ENCODE measurements around the gene TLN1.

TLN1 gene

DNA sequence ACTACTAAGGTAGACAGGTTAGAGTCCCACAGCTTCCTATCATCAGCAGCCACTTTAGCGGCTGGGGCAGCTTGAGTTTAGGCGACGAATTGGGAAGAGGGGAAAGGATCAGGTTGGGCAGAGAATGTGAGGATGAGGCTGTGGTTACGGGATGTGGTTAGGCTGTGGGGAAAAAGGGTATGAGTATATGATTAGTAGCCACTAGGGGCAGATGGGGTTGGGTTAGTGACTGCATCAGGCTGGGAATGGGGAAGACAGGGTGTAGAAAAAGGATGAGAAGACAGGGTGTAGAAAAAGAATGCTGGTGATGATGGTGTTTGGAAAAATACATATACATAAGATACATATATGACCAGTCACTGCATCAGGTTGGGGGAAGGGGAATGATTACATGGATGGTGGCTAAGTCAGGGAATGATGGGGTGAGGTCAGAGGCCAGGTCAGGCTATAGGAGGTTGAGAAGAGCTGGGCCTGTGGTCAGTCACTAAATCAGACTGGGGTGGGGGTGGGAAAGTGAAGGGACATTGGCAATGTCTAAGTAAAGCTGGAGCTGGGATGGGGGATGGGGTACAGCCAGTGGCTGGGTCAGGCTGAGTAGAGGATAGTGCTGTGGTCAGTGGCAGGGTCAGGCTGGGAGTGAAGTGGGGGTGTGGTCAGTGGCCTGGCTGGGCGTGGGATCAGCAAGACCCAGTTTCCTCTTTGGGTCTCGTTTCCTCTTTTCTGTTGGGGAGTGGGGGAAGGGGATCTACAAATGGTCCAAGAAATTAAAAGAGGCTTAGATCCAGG lies 2.1 kb downstream of the TLN1 start:
- DNase-seq (ENCODE audit: low spot score), result peak; percentile 54

DNA sequence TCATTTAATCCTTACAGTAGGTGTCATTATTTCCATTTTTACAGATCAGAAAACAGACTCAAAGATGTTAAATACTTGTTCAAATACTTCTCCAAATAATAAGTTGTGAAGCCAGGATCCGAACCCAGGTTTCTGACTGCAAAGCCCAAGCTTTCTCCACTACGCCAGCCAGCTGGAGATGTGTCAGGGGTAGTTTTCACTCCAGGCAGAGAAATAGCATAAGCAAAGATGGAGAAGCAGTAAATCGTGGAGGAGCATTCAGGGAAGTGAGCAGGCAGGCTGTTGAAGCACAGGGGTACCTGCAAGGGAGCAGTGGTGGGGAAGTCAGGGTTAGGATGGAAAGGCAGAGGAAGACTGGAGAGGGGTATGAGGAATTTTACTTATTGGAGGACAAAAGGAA lies 2.9 kb downstream of the TLN1 start:
- no peak for DNase-seq (ENCODE audit: low spot score)

- DNase-seq (ENCODE audit: low spot score), result peak; percentile 78
Measured at GRCh38 chr9:35728041-35728971, 3.7 kb downstream of the TLN1 start.

DNA sequence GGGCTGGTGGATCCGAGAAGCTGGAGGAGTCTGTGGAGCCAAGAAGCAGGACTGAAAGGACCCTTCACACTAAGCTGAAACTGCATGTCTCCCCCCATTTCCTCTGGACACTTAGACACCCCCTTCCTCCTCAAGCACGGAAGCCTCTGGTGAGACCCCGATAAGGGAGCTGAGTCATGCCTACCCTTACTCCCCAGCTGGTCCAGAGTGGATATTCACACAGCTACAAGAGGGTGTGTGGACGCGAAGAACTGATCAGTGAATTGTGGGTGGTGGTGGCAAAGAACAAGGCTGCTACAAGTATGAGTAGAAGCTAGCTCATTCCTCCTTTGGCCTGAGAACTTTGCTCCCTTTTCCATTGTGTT lies 4.3 kb downstream of the TLN1 start:
- DNase-seq (ENCODE audit: low spot score), result no peak

GRCh38 chr9:35726931-35727330 lies 5.1 kb downstream of the TLN1 start:
- DNase-seq (ENCODE audit: low spot score), result no peak

GRCh38 chr9:35725362-35725761 lies 6.6 kb downstream of the TLN1 start:
- DNase-seq (ENCODE audit: low spot score), result no peak

DNA sequence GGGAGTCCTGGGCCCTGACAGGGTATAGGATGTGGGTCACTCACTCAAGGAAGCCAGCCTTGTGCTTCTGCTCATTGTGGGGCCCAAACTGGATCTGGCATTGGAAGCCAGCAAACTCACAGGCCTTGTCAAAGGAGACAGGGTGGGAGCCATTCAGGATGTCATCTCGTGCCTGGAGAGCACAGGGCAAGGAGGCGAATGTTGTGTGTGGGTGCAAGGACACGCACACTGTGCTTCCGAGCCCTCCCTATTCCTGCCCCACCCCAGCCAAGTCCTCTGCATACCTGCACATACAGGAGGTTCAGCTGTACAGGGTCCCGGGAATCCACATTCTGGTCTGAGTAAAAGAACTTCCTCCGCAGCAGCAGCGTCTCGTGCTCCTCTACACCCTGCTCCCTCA lies 8.1 kb downstream of the TLN1 start:
- DNase-seq (ENCODE audit: low spot score), result no peak

DNA sequence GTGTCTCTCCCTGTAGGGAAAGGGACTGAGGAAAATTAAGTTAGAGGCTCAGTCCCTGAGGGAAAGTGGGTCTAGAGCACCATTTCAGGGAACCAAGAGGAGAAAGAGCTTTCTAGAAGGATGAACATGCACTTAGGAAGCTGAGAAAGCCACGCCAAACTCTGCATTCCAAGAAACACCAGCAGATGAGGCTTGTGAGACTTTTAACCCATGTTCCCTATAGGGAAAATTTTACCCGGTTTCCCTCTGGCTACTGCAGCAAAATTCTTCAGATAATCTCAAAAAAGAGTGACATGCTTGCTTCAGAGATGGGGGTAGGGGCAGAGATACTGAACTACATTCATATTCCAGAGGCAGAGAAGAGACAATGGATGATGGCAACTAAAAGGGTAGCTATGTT lies 8.6 kb downstream of the TLN1 start:
- no peak for DNase-seq (ENCODE audit: low spot score)

DNA sequence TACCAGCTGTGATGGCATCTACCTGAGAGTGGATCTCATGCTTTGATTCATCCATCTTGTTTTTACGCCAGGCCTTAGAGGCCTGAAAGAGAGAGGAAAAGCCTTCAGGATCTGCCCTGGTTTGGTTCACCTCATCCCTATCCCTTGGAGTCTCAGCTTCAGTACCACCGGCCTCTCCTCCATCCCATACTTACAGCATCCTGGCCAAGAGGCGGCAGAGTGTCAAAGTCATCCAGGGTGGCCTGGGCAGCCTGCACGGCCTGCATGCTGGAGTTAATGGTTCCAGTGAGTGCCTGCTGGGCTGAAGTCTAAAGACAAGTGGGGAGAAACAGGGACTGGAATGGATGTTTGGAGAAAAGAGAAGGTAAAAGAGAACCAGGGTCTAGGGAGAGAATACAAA lies 12.4 kb downstream of the TLN1 start:
- no peak for DNase-seq (ENCODE audit: low spot score)

DNA sequence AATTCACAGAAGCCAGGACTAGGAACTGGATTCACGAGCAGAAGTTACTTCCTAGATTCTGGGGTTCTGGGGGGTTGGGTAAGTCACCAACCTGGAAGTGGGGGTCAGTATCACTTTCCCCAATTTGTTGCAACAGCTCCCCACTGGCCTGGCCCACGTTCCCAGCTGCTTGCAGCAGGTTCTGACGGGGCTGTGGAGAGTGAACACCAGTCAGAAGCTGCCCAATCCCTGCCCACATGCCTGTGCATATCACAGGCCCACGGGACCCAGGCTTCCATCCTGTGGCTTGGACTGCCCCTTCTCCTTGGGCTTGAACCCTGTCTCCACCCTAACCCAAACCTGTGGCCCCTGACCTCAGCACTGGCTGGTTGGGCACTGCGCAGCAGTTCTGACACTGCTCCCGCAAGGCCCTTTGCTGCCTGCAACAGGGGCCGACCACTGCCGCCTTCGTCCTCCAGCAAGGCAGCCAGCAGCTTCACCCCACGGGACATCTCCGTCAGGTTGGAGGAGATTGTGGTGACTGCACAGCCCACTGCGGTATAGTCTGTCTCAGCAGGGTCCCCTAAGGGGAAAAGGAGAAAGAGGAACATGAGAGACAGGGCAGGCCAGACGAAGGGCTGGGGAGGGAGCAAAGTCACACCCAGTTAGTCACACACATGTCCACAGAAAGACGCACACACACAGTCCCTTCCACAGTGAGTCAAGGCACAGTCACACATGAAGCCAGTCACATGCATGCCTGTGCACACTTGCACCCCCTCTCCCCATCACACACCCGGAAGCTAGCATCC lies 13.1 kb downstream of the TLN1 start:
- DNase-seq (ENCODE audit: low spot score), result peak; percentile 29

DNA sequence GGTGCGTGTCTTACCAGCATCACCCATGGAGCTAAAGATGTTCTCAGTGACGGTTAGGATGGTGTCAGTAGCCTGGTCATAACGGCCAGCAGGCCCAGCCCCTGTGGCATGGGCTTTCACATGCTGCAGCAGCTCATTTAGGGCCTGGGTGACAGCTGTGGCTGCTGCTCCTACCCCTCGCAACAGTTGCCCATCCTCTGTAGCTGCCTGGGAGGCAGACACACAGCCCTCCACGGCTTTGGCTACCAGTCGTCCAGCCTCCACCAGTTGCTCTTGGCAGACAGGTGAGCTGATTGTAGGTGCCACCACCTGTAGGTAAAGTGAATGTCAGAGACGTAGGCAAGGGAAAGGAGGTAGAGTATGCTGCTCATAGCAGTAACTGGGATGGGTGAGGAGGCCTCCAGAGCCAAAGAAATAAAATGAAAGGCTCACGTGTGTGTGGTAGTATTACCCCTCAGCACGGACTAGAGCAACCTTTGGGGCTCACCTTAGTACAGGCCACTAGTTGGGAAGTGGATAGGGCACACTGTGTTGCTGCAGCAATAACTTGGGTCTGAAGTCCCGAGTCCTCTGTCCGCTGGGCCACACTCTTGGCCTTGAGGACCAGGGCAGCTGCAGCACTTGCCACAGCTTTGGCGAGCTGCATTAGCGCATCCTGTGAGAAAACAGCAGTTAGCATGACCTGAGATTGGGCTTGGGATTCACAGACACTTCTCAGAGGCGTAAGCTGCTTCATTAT lies 14.7 kb downstream of the TLN1 start:
- DNase-seq (ENCODE audit: low spot score), result no peak

GRCh38 chr9:35716230-35716629 lies 15.8 kb downstream of the TLN1 start:
- DNase-seq (ENCODE audit: low spot score), result peak; percentile 32

DNA sequence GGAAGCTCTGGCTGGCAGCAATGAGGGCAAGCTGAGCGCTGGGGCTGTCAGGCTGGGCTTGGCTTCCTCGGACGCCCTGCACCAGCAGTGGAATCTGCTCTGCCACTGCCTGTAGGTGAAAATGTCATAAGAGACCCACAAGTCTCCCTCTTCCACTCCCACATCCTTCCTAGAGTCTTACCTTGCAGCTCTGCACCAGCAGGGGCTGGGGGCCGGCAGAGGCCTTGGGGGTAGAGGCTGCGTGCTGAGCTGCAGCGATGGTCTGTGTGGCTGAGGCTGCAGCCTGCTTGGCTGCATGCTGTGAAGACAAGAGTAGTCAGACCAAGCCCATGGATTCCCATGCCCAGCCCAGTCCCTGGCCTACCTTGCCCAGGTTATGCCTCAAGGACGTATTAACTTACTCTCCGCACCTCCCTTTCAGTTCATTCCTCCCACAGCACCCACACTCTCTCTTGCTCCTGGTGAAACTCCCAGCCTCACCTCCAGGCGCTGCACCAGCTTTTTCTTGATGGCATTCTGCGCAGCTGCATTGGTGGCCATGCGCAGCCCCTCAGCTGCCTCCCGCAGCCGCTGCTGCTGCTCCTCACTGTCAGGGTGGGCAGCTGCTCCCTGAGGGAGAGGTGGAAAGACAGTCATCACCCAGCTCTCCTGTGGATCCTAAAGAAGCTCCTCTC lies 17.3 kb downstream of the TLN1 start:
- DNase-seq (ENCODE audit: low spot score), result peak; percentile 24

DNA sequence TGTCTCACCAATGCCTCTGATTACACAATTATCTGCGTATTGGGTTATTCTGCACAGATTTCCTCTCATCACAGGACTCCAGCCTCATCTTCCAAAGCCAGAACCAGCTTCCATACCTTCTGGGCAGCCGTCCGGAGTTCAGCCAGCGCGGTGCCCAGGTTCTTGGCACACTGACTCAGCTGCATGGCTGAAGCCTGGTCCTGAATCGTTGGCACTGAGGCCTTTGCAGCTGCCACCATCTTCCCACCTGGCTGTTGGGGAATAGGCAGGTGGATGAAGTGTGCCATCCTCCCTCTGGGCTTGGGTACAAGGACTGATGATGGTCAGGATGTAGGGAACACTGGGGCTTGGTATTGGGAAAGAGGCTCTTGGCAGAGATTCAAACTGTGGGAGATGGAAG lies 17.9 kb downstream of the TLN1 start:
- DNase-seq (ENCODE audit: low spot score), result no peak

DNA sequence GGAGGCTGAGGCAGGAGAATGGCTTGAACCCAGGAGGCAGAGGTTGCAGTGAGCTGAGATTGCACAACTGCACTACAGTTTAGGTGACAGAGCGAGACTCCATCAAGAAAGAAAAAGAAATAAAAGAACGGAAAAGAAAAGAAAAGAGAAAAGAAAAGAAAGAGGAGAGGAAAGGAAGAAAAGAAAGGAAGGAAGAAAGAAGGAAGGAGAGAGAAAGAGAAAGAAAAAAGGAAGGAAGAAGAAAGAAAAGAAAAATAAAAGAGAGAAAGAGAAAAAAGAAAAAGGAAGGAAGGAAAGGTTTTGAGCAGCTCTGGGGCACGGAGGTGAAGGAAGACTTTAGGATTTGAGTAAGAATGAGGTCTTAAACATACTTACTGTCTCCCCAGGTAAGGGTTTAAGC lies 18.4 kb downstream of the TLN1 start:
- no peak for DNase-seq (ENCODE audit: low spot score)

GRCh38 chr9:35712762-35713400 lies 19.1 kb downstream of the TLN1 start:
- DNase-seq (ENCODE audit: low spot score), result peak; percentile 52

DNA sequence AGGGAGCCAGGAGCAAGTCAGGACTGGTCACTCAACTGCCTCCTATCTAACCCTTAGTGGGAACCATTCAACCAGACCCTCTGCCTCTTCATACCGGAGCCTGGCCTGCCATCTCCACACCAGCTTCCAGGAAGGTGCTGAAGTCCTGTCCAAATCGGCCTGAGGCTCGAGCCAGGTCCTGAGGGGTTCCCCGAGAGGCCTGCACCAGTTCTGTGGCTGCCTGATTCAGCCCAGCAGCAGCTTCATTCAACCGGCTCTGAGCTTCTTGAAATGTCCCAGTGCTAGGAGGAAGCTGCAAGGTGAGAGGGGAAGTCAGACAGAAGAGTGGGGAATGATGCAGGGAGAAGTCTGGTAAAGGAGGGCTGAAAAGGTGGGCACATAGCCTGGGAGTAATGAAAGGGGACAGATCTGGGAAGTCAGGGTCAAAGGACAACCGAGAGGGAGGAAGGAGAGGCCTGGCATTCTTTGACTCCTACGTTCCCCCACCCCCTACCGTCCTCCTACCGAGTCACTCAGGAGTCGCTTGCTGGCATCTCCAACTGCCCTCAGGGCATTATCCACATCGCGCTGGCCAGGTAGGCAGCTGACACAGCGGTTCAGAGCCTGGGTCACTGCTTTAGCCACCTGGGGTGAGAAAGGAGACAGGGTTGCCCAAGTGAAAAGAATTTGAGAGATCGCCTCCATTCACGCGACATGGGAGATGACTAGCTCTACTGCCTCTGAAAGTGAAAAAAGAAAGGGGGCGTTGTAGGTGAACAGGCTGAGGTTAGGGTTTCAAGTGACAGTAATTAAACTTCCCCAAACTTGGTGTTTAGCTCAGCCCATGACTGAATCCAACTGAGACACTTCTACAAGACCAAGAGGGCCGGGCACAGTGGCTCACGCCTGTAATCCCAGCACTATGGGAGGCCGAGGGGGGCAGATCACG lies 20.2 kb downstream of the TLN1 start:
- DNase-seq (ENCODE audit: low spot score), result no peak

GRCh38 chr9:35710818-35711500 lies 21.0 kb downstream of the TLN1 start:
- no peak for DNase-seq (ENCODE audit: low spot score)

- no peak for DNase-seq (ENCODE audit: low spot score)
Measured at GRCh38 chr9:35708146-35708545, 23.8 kb downstream of the TLN1 start.
